GM10847 (cell line): ENCODE data around the gene ANG.

Experiments used
- POLR2A ChIP-seq: IDR thresholded peaks from 2 replicates; pipeline ENCODE4 v1.6.1; 2011; ENCODE audit not compliant: insufficient read length; ENCODE audit errors: extremely low read depth

ANG gene

DNA sequence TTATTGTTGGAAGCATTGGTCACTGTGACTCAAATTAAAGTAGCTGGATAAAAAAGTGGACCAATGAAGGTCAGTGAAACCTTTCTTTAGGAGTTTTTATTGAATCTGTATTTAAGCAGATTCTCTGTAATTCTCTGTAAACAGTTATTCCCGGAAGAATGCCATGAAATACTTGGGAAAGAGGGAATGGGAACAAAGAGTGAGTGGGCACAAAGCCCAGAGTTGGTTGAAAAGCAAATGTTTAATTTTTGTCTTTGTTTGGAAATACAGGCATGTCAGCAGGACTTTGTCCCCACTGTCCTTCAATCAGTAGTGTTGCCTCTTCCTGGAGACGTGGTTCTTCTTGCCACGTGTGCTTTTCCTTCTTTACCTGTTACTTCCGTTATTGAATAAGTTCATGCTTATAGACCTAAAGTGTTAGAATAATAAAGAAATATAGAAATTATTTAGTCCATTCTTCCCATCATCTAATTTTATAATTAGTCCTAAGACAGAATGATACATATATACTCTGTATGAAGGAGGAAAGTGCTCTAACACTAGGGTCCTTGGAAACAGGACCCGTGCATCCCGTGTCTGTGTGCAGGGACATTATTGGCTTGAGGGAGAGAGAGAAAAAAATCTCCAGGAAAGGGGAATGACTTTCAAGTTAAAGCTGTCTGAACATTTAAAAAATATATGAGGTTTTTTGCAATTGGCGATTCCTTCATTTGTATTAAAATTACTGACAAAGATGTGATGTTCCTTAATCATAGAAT lies 2.0 kb upstream of the ANG start:
- TF ChIP-seq POLR2A, result no peak

DNA sequence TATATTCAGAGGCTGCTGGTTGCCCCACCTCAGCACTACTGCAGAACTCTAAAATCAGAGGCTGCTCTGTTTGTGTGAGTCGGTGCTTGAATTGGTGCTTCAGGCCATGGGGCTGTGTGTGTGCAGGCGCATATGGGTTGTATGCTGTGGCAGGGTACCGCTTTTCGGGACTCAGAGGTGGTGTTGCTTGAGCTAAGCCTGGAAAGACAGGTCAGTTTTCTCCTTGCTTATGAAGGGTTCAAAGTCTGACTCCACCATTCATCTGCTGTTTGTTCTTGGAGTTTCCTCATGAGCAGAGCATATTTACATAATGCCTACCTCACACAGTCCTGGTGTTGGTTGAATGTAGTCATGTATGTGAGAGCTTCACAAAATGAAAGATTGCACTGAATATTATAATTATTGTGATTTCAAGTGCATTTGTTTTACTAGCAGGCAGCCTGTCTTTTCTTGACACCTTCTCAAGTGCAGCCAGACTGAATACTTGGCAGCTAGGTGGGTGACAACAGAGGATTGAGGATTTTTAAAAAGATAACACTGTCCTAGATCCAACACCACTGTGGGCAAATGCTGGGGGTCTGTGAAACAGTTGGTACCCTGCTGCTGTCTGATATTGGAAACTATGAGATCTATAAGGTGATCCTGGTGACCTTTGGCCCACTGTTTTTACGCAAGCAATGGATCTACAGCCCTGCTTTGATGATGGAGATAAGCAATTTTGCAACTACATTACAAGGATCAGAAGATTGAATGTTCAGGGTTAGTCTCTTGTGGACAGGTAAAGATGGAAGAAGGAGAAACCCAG lies 1.0 kb upstream of the ANG start:
- TF ChIP-seq POLR2A, result no peak

GRCh38 chr14:20690848-20691640 lies 2.5 kb downstream of the ANG start:
- TF ChIP-seq POLR2A, result no peak

DNA sequence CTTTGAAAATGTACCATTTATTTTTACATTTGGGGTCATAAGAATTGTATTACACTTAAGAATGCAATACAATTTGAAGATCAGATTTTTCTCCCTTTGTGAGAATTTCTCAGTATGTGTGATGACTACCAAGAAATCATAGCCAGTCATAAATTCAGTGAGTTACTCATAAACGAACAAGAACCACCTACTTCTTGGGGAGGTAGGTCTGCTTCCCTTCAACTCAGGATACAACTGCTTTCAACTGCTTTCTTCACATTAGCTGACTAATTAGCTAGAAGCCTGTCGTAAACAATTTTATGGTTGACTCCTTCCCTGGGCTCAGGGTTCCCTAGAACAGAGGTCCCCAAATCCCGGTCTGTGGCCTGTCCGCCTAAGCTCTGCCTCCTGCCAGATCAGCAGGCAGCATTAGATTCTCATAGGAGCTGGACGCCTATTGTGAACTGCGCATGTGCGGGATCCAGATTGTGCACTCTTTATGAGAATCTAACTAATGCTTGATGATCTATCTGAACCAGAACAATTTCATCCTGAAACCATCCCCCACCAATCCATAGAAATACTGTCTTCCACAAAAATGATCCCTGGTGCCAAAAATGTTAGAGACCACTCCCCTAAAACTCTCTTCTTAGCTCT lies 3.7 kb downstream of the ANG start:
- TF ChIP-seq POLR2A, result no peak

GRCh38 chr14:20696764-20697163 lies 8.2 kb downstream of the ANG start:
- TF ChIP-seq POLR2A, result no peak

DNA sequence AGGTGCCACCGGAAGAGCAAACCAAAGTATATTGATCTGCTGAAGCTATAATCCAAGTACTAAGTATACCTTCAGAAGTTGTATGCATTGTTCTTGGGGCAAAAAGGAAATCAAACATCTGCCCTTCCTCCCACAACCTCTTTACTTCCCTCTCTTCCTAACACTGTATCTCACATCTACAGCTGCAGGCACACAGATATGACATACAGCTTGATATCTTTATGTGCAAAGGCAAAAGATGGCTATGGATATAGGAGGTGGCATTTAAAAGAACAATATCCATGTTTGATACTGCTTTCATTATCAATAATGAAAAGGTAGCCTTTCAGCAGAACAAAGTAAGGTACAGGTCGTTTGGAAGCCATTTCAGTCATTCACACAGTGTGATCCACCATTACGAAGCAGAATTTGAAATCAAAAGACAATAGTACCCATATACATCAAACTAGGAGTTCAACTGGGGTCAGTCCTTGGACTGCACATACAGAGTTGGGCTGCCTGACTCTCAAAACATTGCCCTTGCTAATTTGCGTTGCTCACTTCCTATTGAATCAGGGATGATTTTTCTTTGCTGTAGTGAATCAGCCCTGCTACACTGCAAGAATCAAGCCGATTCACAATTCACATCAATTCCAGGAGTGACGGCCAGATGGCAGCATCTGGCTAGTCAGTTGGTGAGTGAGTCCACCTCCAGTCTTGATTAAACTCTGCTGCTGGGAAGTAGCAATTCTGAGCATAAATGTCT lies 8.9 kb downstream of the ANG start:
- no peak for TF ChIP-seq POLR2A

DNA sequence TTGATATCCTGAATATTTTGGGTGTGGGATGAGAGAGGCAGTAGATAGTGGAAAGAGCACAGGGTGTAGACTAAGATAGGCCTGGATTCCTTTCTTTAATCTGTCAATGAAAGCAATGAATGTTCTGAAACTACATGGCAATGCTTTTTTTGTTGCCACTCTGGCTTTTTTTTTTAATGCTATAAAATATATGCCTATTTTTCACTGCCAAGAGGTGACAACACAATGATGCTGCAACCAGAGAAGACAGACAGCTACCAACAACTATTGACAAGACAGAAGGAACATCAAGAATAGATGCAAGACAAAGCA lies 9.4 kb downstream of the ANG start:
- TF ChIP-seq POLR2A, result no peak

DNA sequence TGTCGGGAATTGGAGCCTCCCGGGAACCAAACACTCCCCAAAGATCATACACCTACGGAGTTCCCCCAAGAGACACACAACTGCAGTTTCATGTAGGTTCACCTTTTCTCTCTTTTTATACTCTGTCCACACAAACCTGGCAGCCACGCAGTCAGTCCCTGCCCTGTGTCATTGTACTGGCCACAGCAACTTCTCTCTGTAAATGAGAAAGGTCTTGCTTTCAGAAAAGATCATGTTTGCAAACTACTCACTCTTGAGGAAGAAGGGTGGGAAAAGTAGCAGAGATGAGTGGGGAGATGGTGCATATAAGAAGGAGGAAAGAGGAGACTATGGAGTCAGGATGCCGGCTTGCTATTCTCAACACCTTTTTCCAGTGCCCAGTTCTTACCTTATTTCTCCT lies 10.4 kb downstream of the ANG start:
- TF ChIP-seq POLR2A, result no peak

- no peak for TF ChIP-seq POLR2A
These were observed 11.4 kb downstream of the ANG start for GRCh38 chr14:20699931-20700330.

DNA sequence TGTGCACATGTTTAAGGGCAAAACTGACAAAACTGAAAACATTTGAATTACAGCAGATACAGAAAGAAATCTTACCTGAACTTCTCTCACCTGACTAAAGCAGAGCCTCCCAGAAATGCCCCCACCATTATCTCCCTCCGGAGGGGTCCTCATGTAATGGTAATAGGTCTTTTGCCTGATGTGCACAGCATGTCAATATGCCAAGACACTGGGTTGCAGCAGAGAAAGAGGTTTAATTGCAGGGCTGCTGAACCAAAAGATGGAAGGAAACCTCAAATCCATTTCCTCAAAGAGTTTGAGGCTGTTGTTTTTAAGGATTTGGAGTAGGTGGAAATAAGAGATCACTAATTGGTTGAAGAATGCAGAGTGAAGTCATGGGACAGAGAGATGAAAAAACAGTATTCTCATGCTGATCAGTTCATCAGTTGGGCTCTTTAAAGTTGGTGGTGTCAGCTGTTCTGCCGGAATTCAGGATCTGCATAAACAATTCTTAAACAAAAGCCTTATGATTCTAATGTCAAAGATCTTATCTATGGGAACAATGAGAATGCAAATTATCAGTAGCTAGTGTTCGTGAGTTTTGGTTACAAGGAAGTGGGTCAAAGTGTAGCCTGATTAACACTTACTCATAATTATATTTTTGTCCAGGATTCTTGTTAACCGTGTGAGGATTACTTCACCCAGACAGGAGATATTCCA lies 18.2 kb downstream of the ANG start:
- no peak for TF ChIP-seq POLR2A

DNA sequence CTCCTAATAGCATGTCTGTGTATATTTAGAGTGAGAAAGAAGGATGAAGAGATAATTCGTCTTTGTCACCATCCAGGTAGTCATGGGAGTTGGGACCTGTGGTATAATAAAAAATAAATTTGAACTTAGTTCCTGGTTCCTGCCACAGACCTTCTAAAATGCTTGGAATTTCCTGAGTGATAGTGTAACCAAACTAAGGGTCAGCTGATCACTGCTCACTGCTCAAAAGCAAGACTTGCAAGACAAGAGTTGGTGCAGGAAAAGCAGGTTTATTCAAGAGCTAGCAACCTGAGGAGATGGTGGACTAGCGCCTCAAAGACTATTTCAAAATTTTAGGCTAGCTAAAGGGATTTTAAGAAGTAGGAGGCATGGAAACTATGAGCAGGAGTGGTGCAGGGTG lies 19.1 kb downstream of the ANG start:
- no peak for TF ChIP-seq POLR2A

DNA sequence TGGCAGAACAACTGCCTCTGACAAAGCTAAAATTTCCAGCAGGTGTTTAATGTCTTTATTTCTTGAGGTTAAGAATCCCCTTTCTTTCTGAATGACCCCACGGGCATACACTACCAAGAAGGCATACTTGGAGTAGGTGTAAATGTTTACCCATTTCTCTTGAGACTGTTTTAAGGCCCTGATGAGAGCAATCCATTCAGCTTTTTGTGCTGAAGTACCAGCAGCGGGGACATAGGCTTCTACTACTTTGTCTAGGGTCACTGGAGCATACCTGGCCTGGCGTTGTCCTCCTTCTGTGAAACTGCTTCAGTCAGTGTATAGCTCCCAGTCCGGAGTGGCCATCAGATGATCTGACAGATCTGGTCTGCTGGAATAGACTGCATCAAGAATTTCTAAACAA lies 22.7 kb downstream of the ANG start:
- TF ChIP-seq POLR2A, result no peak

DNA sequence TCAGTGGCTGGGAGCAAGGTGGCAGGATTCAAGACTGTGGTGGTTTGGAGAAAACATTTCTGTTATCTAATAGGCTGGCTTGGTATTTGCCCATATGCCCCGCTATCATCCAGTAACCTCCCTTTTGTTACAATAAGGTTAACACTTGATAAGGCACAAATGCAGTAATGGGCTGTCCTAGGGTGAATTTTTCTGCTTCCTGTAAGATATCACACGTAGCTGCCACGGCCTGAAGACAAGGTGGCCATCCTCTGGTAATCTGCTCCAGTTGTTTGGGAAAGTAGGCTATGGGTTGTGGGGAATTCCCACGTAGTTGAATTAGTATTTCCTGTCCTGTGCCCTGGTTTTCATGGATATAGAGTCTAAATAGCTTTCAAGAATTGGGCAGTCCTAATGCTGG lies 23.1 kb downstream of the ANG start:
- no peak for TF ChIP-seq POLR2A

DNA sequence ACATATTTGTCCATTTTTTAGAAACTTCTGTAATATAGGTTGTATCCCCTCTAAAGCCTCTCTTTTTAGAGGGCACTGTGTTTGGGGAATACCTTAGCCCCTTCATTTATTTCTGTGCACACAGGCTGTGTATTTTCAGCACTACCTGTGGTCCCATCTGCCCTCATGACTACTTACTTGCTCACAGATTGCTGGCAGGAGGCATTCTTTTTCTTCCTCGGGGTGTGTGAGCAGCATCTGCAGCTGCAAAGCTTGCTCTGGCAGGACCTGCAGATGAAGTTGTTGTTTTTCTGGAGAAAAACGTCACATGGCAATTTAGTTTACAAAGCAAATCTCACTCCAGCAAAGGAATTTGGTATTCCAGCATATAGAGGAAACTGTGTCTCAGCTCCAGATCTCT lies 24.3 kb downstream of the ANG start:
- TF ChIP-seq POLR2A, result no peak
